ENCODE results near the gene SMG6. TPM values are rescaled to one million over a fixed set of nuclear protein-coding genes. Genes with fewer than 3 reads are reported as not detected.

The SMG6 gene
- polyA plus RNA-seq, 1 experiment, result 27.3 TPM

DNA sequence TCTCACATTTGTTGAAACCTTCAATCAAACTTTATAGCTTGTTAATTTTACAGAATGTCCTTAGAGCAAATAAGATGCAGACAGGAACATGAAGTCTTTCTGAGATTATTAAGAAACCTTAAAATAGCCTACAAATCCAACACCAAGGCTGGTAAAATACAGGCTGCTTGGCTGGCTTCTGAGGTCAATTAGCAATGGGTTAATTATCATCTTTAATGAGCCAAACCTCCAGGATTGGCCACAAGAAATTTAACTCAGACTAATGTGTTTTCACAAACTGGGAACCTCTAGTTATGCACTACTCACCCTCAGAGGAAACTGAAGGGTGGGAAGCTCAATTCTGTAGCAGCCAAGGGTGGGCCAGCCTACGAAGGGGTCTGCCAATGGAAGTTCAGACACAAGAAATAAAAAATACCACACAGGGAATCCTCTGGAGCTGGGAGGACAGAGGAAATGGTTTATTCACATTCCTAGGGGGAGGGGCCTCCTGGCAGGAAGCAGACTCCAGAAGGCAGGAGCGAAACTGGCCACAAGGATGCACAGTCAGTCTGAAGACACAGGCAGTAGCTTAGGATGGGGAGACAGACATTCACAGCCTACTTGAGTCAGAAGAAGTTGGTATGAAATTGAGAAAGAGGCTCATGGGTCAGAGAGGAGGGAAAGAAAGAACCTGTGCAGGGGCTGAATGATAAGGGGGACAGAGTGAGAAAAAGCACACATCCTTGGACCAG, 212.6 kb downstream of the SMG6 start:
- peak; percentile 82 for DNase-seq (ENCODE audit: low read depth, low spot score)
- CTCF ChIA-PET, result interaction anchor here (1.0 to 2.3 kb wide), 5 partner anchors 30 to 173 kb away, joined by 3 to 13 read pairs (median 5); no protein-coding TSS in a partner anchor
- Histone ChIP-seq H3K27me3 (ENCODE audit: control insufficient read depth, insufficient read depth, low read length) (no peaks in the 10 kb centered on the region), H3K4me3 (ENCODE audit: low read depth, low read length) (no peak overlapping the region), H3K27ac (ENCODE audit: low read depth, low read length) (peak overlapping the region; percentile 33), H3K9me3 (ENCODE audit: control insufficient read depth, insufficient read depth, low read length) (no peaks in the 10 kb centered on the region)
- POLR2A ChIA-PET, result interaction anchor here (0.6 to 1.7 kb wide), 10 partner anchors 9 to 171 kb away, joined by 3 to 11 read pairs (median 4); no protein-coding TSS in a partner anchor
- TF ChIP-seq, protein P1, sequence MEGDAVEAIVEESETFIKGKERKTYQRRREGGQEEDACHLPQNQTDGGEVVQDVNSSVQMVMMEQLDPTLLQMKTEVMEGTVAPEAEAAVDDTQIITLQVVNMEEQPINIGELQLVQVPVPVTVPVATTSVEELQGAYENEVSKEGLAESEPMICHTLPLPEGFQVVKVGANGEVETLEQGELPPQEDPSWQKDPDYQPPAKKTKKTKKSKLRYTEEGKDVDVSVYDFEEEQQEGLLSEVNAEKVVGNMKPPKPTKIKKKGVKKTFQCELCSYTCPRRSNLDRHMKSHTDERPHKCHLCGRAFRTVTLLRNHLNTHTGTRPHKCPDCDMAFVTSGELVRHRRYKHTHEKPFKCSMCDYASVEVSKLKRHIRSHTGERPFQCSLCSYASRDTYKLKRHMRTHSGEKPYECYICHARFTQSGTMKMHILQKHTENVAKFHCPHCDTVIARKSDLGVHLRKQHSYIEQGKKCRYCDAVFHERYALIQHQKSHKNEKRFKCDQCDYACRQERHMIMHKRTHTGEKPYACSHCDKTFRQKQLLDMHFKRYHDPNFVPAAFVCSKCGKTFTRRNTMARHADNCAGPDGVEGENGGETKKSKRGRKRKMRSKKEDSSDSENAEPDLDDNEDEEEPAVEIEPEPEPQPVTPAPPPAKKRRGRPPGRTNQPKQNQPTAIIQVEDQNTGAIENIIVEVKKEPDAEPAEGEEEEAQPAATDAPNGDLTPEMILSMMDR (IDR thresholded peaks at IDR 0.05; ENCODE audit: low read depth, low read length), result peak; percentile 70

DNA sequence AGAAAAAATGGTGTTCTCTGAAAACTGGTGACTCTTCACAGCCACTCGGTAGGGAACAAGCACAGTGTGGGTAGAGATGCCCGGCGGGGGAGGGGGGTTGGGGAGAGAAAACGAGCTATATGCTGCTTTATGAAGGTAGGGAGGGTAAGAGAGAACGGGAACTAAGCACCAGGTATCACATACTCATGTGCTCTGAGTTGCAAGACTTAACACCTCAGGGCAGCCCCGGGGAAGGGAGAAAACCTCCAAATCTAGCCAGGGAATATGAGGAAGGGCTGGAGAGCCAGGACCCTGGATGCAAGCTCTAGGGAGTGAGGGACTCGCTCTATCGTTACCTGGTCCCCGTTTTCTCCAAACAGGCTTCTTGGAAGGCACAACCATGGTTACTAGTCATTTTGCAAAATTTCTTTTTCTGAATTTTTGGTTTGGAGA, 213.4 kb downstream of the SMG6 start:
- Histone ChIP-seq H3K4me3 (ENCODE audit: low read depth, low read length) (no peak overlapping the region), H3K9me3 (ENCODE audit: control insufficient read depth, insufficient read depth, low read length) (no peaks in the 10 kb centered on the region), H3K27me3 (ENCODE audit: control insufficient read depth, insufficient read depth, low read length) (no peaks in the 10 kb centered on the region), H3K27ac (ENCODE audit: low read depth, low read length) (no peak overlapping the region)
- ChIA-PET POLR2A (interaction anchor here (0.7 to 1.7 kb wide), 4 partner anchors 13 to 213 kb away, joined by 3 to 9 read pairs (median 4); partner anchors contain the start of genes SMG6 and SRR), CTCF (interaction anchor here (0.7 to 2.3 kb wide), 6 partner anchors 22 to 277 kb away, joined by 3 to 13 read pairs (median 3); no protein-coding TSS in a partner anchor)
- DNase-seq (ENCODE audit: low read depth, low spot score), result no peak
- TF ChIP-seq, protein P1 (IDR thresholded peaks at IDR 0.05; ENCODE audit: low read depth, low read length), result no peak

DNA sequence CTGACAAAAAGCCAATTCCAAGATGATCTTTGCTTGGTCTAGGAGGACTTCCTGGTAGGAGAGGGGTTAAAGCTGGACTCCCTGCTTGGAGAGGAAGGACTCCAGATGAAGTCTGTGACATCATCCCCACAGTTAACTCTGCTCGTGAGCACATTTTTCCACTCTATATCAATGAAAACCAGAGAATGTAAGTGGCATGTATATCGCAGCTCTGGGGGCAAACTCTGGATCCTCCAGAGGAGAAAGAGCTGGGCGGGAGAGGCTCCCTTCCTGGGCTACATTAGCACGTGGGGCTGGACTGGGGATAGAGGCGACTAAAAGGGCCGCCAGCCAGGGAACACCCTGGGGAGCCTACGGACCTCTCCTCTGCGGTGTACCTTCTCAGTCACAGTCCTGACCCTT, 214.6 kb downstream of the SMG6 start:
- peak overlapping the region; percentile 82 for H3K27ac ChIP-seq (ENCODE audit: low read depth, low read length)
- POLR2A ChIA-PET, result interaction anchor here (0.8 to 1.7 kb wide), 3 partner anchors 14 to 31 kb away, joined by 3 to 4 read pairs (median 3); no protein-coding TSS in a partner anchor
- no peaks in the 10 kb centered on the region for H3K9me3 ChIP-seq (ENCODE audit: control insufficient read depth, insufficient read depth, low read length)
- H3K4me3 ChIP-seq (ENCODE audit: low read depth, low read length), result peak overlapping the region; percentile 37
- CTCF ChIA-PET, result interaction anchor here (0.7 to 0.8 kb wide), 2 partner anchors 21 to 156 kb away, joined by 3 read pairs; no protein-coding TSS in a partner anchor
- TF ChIP-seq, protein P1 (IDR thresholded peaks at IDR 0.05; ENCODE audit: low read depth, low read length), result no peak
- no peak for DNase-seq (ENCODE audit: low read depth, low spot score)
- no peaks in the 10 kb centered on the region for H3K27me3 ChIP-seq (ENCODE audit: control insufficient read depth, insufficient read depth, low read length)

DNA sequence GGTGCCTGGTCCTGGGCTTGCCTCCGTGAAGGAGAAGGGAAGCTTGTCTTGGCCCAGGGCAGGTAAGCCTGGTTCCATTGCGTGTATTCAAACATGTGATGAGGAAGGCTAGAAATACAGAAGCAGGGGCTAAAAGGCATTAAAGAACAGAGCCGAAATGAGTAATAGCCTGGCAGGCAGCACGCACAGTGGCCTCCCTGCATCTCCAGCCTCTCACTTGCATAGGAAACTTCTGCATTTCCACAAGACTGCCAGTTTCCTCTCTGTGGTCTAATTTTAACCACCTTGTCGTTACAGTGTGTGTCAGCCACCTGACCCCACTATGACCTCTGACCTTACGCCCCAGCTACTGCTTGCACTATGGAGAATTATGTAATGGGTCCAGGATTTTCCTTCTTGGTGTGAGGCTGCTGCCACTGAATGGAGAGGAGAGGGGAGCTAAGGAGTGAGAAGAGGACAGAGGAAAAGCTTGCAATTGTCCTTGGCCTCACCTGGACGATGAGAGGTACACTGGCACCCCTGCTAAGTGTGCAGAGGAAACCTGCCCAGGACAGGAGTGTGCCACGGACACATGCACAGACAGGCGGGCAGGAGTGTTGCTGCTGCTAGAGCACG, 215.9 kb downstream of the SMG6 start:
- TF ChIP-seq, protein P1 (IDR thresholded peaks at IDR 0.05; ENCODE audit: low read depth, low read length), result no peak
- H3K9me3 ChIP-seq (ENCODE audit: control insufficient read depth, insufficient read depth, low read length), result no peaks in the 10 kb centered on the region
- ChIA-PET CTCF (no interaction called here), POLR2A (no interaction called here)
- no peak overlapping the region for H3K4me3 ChIP-seq (ENCODE audit: low read depth, low read length)
- DNase-seq (ENCODE audit: low read depth, low spot score), result no peak
- H3K27me3 ChIP-seq (ENCODE audit: control insufficient read depth, insufficient read depth, low read length), result no peaks in the 10 kb centered on the region
- H3K27ac ChIP-seq (ENCODE audit: low read depth, low read length), result no peak overlapping the region
